Large intestine (tissue), 3 donors: ENCODE measurements around the gene TECPR2. TPM values are rescaled to one million over a fixed set of nuclear protein-coding genes. Genes with fewer than 3 reads are reported as not detected.

Experiments used
- DNase-seq, 2 donors: peaks; one replicate each; pipeline versions ENCODE4 v3.0.0 to v3.0.0-alpha.2; 2013
- H3K27ac ChIP-seq: one replicate; pipeline ENCODE4 v1.5.1; 2013; ENCODE audit warnings: low read length
- H3K27me3 ChIP-seq: 2 replicates; pipeline ENCODE4 v1.6.1; 2013; ENCODE audit warnings: low read length; ENCODE audit not compliant: control insufficient read depth, insufficient read depth
- H3K36me3 ChIP-seq: 2 replicates; pipeline ENCODE4 v1.6.1; 2013; ENCODE audit warnings: low read length; ENCODE audit not compliant: control insufficient read depth, insufficient read depth
- H3K4me1 ChIP-seq: one replicate; pipeline ENCODE4 v1.6.1; 2013; ENCODE audit warnings: low read length; ENCODE audit not compliant: control insufficient read depth, insufficient read depth
- H3K4me3 ChIP-seq: one replicate; pipeline ENCODE4 v1.5.1; 2013; ENCODE audit warnings: low read length
- H3K9me3 ChIP-seq: one replicate; pipeline ENCODE4 v1.6.1; 2013; ENCODE audit warnings: mild to moderate bottlenecking, low read depth, low read length, moderate library complexity; ENCODE audit not compliant: control insufficient read depth
- WGBS: methylation state at CpG from one replicate; pipeline ENCODE4 v1.1.5; 2013; ENCODE audit warnings: low lambda C conversion rate; ENCODE audit not compliant: insufficient coverage; 5-methylcytosine and 5-hydroxymethylcytosine counted together
- polyA plus RNA-seq: library from polyadenylated mRNA; unstranded; fragments of 120-200 nt; gene quantifications from one replicate; pipeline ENCODE4 v1.2.1, GENCODE V29; 2013

TECPR2 gene
- polyA plus RNA-seq, 1 donor = 10.6 TPM

DNA sequence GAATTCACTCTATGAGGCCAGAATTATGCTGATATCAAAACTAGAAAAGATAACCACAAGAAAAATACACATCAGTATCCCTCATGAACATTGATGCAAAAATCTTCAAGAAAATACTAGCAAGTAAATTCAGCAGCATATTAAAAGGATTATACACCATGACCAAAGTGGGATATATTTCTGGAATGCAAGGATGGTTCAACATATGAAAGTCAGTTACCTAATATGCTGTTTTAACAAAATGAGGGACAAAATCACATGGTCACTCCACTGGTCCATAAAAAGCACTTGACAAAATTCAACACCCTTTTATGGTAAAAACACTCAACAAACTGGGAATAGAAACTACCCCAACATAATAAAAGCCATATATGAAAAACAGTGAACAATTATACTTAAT lies 40.3 kb downstream of the TECPR2 start:
- no peak for DNase-seq
- Histone ChIP-seq H3K4me1 (no peaks in the 10 kb centered on the region), H3K36me3 (peaks cover 5% of the 10 kb centered on the region), H3K4me3 (no peak overlapping the region), H3K9me3 (peaks cover 41% of the 10 kb centered on the region), H3K27ac (no peak overlapping the region), H3K27me3 (no peaks in the 10 kb centered on the region)

DNA sequence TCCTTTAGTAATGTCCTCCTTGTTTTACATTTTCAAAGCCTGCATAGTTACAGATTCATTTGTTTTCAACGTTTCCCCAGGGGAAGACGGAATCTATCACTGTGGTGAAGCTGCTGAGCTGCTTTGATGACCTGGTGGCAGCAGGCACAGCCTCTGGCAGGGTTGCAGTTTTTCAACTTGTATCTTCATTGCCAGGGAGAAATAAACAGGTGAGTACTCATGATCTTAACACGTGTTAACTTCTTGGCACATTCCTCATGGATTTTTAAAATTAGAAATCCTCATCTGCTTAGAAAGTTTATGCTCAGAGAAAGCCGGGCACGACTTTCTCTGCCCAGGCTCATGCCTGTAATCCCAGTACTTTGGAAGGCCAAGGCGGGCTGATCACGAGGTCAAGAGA lies 44.5 kb downstream of the TECPR2 start:
- Histone ChIP-seq H3K4me3 (no peak overlapping the region), H3K27ac (no peak overlapping the region), H3K27me3 (no peaks in the 10 kb centered on the region), H3K9me3 (peaks cover 11% of the 10 kb centered on the region), H3K4me1 (no peaks in the 10 kb centered on the region), H3K36me3 (peaks cover 3% of the 10 kb centered on the region)
- no peak for DNase-seq
- WGBS = 93% methylated on average over 2 of the region's 7 CpGs

DNA sequence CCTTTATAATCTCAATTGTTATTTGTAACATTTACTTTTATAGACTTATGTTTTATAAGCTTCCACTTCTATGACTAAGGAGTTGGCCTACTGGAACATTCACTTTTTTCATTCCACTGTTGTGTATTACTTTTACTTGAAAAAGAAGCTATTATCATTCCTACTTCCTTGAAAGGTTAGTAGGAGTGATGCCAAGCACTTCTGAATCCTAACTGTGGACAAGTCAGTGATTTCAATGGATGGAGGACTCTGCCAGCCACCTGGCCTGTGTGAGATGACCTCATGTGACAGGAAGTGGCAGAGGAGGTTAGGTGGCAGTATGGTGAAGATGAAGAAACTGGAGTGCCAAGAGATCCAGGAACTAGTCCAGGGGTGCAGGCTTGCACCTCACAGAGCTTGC lies 46.0 kb downstream of the TECPR2 start:
- DNase-seq = no peak
- H3K9me3 ChIP-seq = no peaks in the 10 kb centered on the region
- H3K4me3 ChIP-seq = no peak overlapping the region
- H3K36me3 ChIP-seq = peaks cover 3% of the 10 kb centered on the region
- H3K4me1 ChIP-seq = no peaks in the 10 kb centered on the region
- no peak overlapping the region for H3K27ac ChIP-seq
- H3K27me3 ChIP-seq = no peaks in the 10 kb centered on the region

DNA sequence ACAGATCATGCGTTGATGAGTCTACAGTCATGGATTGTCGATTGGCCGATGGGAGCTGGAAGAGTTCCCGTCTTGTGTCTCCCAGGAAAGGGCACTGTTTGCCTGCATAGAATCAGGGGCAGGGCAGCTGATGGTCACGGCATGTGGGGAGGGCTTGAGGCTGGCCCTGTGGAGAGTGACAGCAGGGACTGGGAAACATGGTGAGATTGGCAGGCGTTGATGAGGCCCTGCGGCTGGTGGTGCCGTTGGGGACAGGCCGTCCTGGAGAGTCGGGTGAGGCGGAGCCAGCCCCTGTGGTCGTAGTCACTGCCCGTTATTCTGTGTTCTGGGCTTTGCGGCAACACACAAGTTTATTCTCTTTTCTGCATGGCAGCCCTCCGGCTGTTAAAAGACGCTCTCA lies 52.9 kb downstream of the TECPR2 start:
- DNase-seq = no peak

DNA sequence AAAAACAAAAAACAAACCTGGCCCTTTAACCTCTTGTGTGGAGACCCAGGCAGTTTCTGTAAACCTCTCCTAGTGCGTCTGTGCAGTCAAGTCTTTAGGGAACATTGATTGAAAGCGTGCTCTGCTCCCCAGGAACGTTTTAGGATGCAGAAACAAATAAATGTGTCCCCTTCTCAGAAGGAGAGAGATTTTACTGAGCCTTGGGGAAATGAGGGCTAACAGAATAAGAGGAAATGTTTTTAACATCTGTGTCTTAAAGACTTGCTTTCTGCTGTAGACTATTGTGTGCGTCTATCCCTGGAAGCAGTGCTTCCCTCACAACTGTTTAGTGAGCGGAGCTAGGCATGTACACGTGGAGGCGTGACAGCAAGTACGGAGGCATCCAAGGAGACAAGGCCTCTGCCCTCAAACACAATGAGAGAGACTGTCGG lies 54.3 kb downstream of the TECPR2 start:
- Histone ChIP-seq H3K27ac (no peak overlapping the region), H3K4me1 (no peaks in the 10 kb centered on the region), H3K9me3 (no peaks in the 10 kb centered on the region), H3K27me3 (no peaks in the 10 kb centered on the region), H3K4me3 (no peak overlapping the region), H3K36me3 (peaks cover 21% of the 10 kb centered on the region)
- WGBS = no CpG with 5 or more reads among the region's 9 CpGs
- DNase-seq = no peak

More for the DNA sequence above, 52.9 kb downstream of the TECPR2 start:
- no peaks in the 10 kb centered on the region for H3K4me1 ChIP-seq
- H3K4me3 ChIP-seq = no peak overlapping the region
- WGBS = 94% methylated on average over 6 of the region's 16 CpGs
- no peaks in the 10 kb centered on the region for H3K27me3 ChIP-seq
- H3K36me3 ChIP-seq = peaks cover 21% of the 10 kb centered on the region
- H3K27ac ChIP-seq = no peak overlapping the region
- H3K9me3 ChIP-seq = no peaks in the 10 kb centered on the region

DNA sequence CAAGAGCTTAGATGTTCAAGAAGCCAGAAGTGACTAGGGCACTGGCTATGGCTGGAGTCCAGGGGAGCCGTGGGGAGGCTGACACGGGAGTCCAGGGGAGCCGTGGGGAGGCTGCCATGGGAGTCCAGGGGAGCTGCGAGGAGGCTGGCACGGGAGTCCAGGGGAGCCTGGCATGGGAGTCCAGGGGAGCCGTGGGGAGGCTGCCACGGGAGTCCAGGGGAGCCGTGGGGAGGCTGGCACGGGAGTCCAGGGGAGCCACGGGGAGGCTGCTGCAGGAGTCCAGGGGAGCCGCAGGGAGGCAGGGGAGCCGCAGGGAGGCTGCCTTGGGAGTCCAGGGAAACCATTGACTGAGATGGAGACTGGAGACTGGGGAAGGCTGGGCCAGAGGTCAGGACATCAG lies 54.9 kb downstream of the TECPR2 start:
- Histone ChIP-seq H3K4me1 (no peaks in the 10 kb centered on the region), H3K36me3 (peaks cover 21% of the 10 kb centered on the region), H3K4me3 (no peak overlapping the region), H3K27me3 (no peaks in the 10 kb centered on the region), H3K9me3 (no peaks in the 10 kb centered on the region), H3K27ac (no peak overlapping the region)
- no peak for DNase-seq
- no CpG with 5 or more reads among the region's 12 CpGs for WGBS

DNA sequence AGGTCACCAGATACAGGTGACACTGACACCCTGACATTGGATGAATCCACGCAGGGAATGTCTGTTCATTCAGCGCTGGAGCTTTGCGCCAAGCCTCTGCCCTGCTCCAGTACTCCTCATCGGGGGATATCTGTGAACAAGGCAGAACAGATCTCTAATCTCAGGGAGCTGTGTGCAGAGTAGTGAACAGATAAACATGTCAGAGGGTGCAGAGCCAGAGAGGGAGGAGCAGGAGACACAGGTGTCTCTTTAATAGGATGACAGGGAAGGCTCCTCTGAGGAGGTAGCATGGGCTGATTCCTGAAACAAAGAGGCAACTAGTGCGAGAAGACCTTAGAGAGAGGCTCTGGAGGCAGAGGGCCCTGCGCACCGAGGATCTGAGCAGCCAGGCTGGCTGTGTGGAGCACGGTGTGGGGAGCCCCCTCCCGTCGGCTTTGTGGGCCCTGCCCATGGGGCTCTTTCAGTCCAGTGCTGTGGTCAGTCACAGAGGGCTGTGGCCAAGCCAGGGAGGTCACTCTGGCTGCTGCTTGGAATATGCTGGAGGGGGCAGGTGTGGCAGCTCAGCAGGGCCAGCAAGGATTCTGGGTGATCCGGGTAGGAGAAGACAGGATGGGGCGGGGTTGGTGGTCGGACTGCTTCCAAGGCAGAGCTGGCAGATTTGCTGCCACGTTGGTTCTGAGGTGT lies 55.6 kb downstream of the TECPR2 start:
- no CpG with 5 or more reads among the region's 14 CpGs for WGBS
- H3K36me3 ChIP-seq = peaks cover 21% of the 10 kb centered on the region
- no peaks in the 10 kb centered on the region for H3K27me3 ChIP-seq
- no peak overlapping the region for H3K4me3 ChIP-seq
- H3K9me3 ChIP-seq = no peaks in the 10 kb centered on the region
- no peak overlapping the region for H3K27ac ChIP-seq
- H3K4me1 ChIP-seq = no peaks in the 10 kb centered on the region
- no peak for DNase-seq

DNA sequence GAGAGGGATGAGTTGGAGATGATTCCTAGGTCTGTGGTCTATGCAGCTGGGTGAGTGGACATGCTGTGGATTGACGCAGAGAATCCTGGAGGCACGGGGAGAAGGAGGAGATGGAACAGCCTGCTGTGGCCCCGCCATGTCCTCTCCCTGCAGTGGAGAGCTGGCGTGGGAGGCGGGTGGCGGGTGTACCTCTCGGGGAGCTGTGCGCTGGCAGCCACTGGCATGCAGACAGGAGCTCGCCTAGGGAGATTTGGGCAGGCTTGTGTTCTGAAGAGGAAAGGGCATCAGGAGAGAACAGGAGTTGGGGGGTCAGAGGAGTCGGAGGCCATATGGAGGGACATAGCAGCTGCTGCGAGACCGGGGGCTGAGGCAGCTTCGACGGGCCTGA lies 56.1 kb downstream of the TECPR2 start:
- Histone ChIP-seq H3K4me1 (no peaks in the 10 kb centered on the region), H3K27ac (no peak overlapping the region), H3K4me3 (no peak overlapping the region), H3K36me3 (peaks cover 21% of the 10 kb centered on the region), H3K9me3 (no peaks in the 10 kb centered on the region), H3K27me3 (no peaks in the 10 kb centered on the region)
- no peak for DNase-seq
- no CpG with 5 or more reads among the region's 14 CpGs for WGBS

DNA sequence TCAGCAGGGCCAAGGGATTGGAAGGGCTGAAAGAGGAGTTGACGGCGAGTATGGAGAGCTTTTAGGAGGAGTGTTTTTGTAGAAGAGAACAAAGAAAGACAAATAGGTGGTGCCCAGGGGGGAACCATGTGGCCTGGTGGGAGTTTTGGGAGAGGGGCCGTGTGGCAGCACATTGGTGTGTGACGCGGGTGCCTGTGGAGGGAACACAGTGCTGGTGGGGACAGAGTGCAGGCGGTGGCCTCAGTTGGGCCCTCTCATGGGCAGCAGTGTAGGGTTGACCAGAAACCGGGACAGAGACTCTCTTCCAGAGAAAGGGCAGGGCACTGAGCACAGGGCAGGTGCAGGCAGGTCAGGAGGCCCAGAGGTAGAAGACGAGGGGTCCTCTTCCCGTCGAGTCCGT lies 56.5 kb downstream of the TECPR2 start:
- Histone ChIP-seq H3K36me3 (peaks cover 21% of the 10 kb centered on the region), H3K27me3 (no peaks in the 10 kb centered on the region), H3K4me1 (no peaks in the 10 kb centered on the region), H3K4me3 (no peak overlapping the region), H3K9me3 (no peaks in the 10 kb centered on the region), H3K27ac (no peak overlapping the region)
- no peak for DNase-seq
- WGBS = no CpG with 5 or more reads among the region's 11 CpGs

DNA sequence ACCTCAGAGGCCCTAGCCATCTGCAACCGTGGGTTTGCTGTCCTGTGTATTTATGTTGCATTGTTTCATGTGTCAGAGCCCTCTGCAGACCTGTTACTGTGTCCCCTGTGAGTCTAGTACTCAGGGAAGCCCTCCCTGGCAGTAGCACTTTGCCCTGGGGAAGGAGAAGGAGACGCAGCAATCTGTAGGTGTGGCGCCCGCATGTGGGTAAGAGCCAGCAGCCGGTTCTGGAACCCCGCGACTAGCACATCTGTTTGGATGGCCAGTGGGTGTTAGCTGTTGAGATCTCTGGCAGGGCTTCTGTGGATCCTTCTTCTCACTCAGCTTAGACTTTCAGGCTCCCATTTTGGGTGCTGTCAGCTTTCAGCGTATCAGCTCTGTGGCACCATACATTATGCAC lies 57.0 kb downstream of the TECPR2 start:
- Histone ChIP-seq H3K4me1 (no peaks in the 10 kb centered on the region), H3K36me3 (peaks cover 17% of the 10 kb centered on the region), H3K4me3 (no peak overlapping the region), H3K9me3 (no peaks in the 10 kb centered on the region), H3K27me3 (no peaks in the 10 kb centered on the region), H3K27ac (no peak overlapping the region)
- WGBS = no CpG with 5 or more reads among the region's 8 CpGs
- no peak for DNase-seq

DNA sequence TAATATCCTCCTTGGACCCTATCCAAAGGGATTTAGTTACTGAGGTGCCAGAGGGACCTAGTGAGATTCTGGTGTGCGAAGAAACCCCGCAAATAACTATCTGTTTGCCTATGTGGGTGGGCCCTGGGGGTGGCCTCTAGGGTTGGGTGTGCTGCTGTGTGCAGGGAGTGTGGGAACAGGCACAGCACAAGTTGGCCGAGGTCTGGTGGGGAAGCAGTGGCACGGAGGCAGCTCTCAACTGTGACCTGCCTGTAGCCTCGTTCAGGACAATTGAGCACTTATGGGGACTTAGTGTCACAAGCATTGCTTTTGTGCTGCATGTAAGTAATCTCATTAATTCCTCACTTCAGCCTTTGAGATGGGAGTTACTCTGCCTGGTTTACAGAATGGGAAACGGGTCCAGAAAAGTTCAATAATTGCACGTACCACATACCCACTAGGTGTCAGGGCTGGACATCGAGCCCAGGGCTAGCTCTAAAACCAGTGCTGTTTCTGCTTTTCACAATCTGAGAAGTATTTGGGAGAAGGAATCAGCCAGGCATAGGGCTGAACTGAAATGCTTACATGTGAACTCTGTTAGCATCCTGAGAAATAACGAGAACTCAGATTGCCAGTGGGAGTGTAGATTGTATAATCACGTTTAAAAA lies 58.8 kb downstream of the TECPR2 start:
- peaks cover 4% of the 10 kb centered on the region for H3K36me3 ChIP-seq
- H3K27ac ChIP-seq = no peak overlapping the region
- H3K27me3 ChIP-seq = no peaks in the 10 kb centered on the region
- H3K4me3 ChIP-seq = no peak overlapping the region
- H3K4me1 ChIP-seq = no peaks in the 10 kb centered on the region
- DNase-seq = no peak
- 100% methylated on average over 1 of the region's 10 CpGs for WGBS
- no peaks in the 10 kb centered on the region for H3K9me3 ChIP-seq
